NCI-H748 (cell line): ENCODE data around the gene AHR.
"Not testable (repeated sequence)": the region's sequence is repeated elsewhere in the genome, so short reads cannot be mapped to it uniquely, and the experiment has no call there.

Experiments used
- DNase-seq: peaks from one replicate; lab custom pipeline; 2025; ENCODE audit not compliant: unreplicated experiment; lab: John Stamatoyannopoulos, UW

Gene AHR

DNA sequence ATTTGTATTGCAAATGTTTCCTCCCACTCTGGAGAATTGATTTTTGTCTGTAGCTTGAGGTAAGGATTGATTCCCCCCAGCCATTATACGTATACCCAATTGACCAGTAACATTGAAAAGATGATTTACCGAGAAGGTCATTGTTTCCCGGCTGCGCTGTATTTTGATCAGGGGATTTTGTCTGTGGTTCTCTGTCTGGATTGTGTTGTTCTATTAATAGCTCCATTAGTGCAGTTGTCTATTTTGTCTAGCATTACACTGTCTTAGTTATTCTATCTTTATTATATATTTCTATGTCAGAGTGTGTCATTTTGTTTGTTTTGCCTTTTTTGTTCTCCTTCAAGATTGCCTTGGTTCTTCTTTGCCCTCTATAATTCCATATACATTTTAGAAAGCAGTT is 37.7 kb downstream of the AHR start:
- no peak for DNase-seq

DNA sequence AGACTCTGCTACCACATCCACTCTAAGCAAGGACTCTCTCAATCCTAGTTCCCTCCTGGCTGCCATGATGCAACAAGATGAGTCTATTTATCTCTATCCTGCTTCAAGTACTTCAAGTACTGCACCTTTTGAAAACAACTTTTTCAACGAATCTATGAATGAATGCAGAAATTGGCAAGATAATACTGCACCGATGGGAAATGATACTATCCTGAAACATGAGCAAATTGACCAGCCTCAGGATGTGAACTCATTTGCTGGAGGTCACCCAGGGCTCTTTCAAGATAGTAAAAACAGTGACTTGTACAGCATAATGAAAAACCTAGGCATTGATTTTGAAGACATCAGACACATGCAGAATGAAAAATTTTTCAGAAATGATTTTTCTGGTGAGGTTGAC is 40.7 kb downstream of the AHR start:
- no peak for DNase-seq

DNA sequence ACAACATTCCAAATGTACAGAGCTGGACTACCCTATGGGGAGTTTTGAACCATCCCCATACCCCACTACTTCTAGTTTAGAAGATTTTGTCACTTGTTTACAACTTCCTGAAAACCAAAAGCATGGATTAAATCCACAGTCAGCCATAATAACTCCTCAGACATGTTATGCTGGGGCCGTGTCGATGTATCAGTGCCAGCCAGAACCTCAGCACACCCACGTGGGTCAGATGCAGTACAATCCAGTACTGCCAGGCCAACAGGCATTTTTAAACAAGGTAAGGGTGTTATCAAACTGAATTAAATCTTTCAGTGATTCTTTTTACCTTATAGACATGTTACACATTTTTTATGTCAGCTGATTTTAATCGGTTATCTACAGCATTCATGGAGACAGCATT is 41.5 kb downstream of the AHR start:
- DNase-seq, result no peak

DNA sequence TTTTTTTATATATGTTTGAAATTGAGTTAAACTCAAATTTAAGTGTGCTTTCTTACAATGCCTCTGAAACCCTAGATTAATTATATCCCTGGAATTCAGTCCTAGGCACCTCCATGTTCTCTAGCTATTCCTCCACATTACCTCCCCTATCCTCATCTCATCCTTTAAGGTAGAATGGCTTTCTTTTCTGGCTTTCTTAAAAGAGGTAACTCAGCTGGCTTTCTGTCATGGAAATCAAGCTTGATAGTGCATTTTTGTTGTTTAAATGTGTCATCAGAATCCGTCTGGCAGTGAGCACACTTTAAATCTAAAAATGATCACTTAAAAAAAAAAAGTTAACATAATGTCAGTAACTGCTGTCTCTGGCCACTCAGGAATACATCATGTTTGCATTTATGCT is 42.2 kb downstream of the AHR start:
- DNase-seq, result no peak

DNA sequence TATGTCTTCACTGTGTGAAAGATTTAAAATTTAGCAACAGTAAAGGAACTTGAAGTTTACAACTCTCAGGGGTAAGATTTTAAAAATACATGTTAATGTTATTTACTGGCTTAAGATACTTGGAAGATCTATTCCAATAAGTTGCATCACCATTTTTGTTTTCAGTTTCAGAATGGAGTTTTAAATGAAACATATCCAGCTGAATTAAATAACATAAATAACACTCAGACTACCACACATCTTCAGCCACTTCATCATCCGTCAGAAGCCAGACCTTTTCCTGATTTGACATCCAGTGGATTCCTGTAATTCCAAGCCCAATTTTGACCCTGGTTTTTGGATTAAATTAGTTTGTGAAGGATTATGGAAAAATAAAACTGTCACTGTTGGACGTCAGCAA is 44.3 kb downstream of the AHR start:
- DNase-seq, result no peak

DNA sequence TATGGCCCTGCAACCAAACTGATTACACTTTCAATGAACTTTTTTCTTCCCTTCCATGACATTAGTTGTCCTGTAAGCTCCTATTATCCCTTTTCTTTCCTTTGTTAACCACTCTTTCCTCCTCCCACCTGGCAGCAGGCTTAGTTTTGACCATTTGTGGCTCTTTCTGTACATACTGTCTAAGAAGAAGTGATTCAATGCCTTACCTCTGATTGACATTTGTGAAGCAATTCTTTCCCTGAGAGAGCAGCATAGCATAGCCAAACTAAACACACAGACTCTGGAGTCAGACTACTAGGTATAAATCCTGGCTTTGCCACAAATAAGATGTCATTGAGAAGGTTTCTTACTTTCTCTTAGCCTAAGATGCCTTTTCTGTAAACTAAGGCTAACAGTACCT is 48.9 kb downstream of the AHR start:
- DNase-seq, result no peak

DNA sequence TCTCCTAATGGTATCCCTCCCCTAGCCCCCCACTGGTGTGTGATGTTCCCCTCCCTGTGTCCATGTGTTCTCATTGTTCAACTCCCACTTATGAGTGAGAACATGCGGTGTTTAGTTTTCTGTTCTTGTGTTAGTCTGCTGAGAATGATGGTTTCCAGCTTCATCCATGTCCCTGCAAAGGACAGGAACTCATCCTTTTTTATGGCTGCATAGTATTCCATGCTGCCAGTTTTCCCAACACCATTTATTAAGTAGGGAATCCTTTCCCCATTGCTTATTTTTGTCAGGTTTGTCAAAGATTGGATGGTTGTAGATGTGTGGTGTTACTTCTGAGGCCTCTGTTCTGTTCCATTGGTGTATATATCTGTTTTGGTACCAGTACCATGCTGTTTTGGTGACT is 50.5 kb downstream of the AHR start:
- not testable (repeated sequence) for DNase-seq

DNA sequence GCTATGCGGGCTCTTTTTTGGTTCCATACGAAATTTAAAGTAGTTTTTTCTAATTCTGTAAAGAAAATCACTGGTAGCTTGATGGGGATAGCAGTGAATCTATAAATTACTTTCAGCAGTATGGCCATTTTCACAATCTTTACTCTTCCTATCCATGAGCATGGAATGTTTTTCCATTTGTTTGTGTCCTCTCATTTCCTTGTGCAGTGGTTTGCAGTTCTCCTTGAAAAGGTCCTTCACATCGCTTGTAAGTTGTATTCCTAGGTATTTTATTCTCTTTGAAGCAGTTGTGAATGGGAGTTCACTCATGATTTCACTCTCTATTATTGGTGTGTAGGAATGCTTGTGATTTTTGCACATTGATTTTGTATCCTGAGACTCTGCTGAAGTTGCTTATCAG is 51.9 kb downstream of the AHR start:
- DNase-seq, result not testable (repeated sequence)

DNA sequence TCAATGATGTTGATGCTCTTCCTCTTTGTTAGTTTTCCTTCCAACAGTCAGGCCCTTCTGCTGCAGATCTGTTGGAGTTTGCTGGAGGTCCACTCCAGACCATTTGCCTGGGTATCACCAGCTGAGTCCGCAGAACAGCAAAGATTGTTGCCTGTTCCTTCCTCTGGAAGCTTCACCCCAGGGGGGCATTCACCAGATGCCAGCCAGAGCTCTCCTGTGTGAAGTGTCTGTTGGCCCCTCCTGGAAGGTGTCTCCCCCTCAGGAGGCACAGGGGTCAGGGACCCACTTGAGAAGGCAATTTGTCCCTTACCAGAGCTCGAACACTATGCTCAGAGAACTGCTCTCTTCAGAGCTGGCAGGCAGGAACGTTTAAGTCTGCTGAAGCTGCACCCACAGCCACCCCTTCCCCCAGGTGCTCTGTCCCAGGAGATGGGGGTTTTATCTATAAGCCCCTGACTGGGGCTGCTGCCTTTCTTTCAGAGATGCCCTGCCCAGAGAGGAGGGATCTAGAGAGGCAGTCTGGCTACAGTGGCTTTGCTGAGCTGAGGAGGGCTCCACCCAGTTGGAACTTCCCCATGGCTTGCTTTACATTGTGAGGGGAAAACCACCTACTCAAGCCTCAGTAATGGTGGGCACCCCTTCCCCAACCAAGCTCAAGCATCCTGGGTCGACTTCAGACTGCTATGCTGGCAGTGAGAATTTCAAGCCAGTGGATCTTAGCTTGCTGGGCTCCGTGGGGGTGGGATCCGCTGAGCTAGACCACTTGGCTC is 55.4 kb downstream of the AHR start:
- DNase-seq, result not testable (repeated sequence)

DNA sequence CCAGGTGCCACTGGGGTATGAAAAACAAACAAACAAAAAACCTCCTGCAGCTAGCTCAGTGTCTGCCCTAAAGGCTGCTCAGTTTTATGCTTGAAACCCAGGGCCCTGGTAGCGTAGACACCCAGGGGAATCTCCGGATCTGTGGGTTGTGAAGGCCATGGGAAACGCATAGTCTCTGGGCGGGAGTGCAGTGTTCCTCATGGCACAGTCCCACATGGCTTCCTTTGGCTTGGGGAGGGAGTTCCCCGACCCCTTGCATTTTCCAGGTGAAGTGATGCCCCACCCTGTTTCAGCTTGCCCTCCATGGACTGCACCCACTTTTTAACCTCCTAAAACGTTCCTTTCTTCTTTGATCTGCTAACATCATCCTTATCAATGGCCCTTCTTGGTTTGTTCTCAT is 56.0 kb downstream of the AHR start:
- DNase-seq, result no peak

DNA sequence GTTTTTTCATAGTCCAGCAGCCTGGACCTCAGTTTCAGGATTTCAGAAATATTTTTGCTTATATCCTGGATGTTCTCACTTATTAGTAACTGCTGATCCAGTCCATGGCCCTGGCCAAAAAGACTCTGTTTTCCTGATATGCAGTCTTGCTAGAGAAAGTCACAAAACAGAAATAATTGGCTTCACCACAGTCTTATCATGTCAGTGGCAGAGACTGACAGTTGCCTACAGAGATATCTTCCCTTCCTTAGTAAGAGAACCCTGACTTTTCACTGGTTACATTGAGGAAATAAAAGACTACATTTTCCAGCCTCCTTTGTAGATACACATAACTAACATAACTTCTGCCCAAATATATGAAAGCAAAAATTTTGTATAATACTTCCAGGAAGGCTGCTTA is 56.6 kb downstream of the AHR start:
- no peak for DNase-seq

DNA sequence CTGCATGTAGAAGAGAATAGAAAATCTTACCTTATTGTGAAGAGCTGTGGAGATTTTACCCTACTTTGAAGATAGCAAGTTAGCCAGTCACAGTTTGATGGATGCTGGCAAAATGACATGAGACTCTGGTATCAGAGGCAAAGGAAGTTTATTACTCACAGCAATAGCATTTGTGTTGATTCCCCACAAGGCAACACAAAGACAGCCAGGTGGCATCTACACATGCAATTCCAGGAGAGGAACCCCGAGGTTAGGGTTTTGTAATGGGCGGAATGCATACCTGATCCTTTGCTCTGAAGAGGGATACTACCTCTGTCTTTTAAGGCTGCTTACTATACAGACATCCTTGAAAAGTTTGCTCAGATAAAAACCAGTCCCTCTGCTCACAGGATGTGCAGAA is 59.5 kb downstream of the AHR start:
- no peak for DNase-seq

DNA sequence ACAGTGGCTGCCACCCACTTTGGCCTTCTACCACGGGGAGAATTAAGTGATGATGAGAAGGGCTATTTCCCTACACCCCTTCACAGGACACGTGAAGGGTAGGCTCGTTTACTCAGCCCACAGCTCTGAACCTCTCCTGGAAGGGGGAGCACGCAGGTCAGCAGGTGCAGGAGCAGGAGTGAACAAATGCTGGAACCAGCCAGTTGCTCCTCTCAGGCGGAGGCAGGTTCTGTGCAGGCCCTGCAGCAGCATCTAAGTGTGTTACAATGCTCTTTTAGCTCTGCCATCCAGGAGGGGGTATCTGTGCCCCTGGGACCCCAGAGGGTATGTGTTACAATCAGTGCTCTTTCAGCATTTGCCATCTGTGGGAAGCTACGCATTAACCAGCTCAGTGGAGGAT is 61.2 kb downstream of the AHR start:
- no peak for DNase-seq

DNA sequence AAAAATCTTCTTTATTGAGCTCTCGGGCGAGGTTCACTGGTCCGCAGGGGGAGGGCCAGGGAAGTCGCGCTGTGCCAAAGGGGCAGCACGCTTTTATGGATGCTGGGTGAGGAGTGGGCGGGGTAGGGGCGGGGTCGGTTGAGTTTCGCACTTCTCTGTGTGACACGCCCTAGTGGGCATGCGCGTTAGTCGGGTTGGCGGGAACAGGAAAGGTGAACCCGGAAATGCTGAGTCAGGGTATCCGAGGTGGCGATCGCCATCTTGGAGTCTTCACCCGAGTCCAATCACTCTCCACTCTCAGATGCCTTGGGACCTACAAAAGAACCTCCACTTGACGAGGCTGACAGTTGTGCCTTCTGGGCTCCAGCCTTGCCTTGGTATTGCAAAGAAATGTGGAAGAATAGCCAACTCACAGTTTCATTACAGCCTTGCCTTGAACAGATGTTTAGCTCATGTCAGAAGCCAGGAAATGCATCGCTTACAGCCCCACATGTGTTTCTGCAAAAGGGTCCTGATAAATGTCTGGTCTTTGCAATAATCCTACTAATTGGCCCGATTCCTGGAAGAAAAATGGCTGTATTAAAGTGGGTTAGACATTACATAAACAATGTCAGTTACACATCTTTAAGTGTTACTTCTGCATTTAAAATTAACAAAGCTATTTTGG is 64.1 kb downstream of the AHR start:
- no peak for DNase-seq

DNA sequence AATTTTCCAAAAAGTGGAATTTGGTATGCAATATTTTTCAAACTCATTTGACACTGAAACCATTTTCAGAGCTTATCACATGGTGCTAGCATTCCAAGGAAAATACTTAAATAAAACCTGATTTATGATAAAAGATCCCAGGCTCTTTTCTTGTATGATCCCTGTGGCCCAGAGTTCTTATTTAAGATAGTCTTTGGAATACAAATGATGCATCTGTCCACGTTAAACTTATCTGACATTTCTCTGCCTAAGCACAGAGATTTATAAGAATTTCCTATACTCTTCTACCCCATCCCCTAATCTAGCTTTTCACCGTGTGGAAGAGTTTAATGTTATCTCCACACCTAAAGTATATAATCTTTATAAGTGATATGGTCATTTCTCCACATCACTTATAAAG is 66.2 kb downstream of the AHR start:
- no peak for DNase-seq

DNA sequence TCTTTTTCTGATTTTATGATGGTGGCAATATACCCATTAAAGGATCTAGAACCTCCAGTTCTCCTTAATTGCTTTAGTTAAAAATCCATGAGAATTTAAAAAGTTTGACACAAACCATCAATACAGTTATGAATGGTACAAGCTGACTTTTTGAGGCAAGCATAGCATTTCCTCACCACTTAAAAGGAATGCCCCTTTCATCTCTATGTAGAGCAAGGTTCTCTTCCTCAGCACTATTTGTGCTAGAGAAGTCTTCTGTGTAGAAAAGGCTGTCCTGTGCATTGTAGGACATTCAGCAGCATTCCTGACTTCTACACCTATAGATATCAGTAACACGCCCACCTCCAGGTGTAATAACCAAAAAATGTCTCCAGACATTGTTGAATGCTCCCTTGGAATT is 67.3 kb downstream of the AHR start:
- no peak for DNase-seq

DNA sequence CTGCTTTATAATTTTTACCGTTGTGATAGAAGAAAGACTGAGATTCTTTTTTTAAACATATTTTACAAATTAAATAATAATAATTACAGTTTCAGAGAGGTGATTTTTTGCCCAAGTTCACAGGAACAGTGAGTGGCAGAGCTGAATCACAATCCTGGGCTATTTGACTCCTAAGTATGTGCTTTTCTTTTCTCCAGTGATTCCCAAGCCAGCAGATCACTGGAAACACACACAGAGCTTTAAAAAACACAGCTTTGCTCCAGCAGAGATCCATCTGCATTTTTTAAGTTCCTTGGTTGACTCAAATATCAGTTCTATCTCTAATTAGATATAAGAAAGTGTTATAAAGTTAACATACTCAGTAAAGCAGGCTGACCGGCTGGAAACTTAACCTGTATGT is 69.0 kb downstream of the AHR start:
- DNase-seq, result no peak

DNA sequence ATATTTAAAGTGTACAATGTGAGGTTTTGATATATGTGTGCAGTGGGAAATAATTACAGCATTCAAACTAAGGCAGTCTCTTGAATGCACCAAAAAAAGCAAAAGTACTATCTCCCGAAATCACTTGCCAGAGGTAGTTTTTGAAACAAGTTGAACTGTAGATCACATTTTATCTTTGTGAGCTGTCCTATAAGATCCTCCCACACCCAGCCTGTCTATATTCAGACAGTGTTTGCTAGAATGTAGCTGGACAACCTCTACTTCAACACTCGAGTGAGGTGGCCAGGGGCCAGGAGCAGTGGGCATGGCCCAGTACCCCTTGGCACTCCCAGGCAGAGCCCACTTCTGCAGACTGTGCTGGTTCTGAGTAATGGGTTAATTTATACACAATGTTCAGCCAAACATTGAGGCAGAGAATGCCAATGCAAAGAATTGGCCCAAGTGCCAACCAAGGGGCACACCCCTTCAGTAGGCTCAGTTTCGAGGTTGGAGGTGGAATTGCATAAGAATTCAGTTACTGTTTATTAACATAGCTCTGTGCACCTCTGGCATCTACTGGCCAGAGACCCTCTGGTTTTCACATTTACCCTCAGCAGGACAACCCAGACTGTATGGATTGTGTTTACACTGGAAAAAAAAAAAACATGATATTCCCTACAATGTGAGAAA is 70.5 kb downstream of the AHR start:
- no peak for DNase-seq

DNA sequence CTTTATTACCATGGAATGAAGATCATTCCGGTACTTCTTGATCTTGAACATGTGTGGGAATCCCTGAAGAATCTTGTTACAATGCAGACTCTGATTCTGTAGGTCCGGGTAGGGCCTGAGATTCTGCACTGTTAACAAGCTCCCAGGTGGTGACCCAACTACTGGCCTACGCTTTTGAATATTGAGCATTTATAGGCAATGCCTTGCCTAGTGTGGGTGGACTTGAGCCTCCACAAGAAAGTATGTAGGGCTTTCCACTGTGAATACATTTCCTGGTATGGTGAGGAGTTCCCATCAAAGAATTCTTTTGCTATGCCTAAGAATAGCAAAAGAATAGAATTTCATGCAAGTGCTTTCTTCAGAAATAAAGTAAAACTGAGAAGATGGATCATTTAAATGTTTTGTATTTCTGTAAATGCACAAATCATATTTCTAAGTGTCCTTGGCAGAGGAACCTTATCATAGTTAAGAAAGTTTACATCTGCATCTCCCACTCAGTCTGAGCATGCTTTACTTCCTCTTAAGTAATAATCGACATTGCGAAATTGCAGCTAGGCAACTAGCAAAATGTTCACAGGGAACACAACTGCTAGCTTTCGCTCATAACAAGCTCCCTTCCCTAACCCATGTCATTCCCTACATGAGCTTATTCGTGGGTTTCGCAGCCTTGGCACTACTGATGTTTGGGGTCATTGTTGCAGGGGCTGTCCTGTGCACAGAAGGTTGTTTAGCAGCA is 71.4 kb downstream of the AHR start:
- no peak for DNase-seq

DNA sequence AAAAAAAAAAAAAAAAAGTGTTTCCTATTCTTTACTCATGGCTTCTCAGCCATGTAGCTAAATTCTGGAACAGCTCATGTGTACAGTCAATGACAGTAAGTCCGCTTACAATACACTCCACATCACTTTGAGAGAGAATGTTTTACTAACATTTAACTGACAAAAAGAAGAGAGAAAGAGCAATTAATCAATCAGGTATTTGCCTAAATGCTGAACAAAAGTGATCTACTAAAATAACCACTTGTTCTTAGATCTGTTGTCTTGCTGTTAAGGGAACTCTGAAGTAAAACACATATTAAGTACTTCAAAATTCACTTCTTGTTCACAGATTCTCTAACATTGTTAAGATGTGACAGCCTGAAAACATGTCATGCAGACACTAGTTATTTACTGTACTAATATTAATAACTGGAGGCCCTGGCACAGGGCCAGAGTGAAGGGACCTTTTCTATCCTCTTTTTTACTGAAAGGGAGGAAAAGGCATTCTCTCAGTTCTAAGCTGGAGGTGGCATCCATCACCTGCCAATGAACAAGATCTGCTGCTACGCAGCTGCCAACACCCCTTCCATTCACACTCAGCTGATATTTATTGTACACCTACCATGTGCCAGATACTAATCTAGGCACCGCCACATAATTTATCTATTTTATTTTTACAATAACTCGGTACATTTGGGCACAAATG is 72.6 kb downstream of the AHR start:
- DNase-seq, result no peak
